ENCODE measurements around the gene WARS2.

WARS2 gene

DNA sequence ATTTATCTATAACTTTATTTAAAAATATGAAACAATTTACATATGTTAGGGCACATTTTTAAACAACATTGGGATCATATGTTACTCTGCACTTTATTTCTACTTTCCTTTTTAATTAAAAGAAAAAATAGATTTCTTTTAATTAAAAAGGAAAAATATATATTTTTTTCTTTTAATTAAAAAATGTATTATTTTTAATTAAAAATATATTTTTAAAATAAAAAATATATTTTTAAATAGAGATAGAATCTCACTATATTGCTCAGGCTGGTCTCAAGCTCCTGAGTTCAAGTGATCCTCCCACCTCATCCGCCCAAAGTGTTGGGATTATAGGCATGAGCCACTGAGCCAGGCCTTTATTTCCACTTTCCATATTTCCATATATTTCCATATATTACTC lies 36.7 kb downstream of the WARS2 start:
- Histone ChIP-seq H3K4me2 (ENCODE audit: low read depth, low read length) (no peak overlapping the region), H3K36me3 (replicated peaks; ENCODE audit: insufficient read depth, low read length) (no peaks in the 10 kb centered on the region), H3K9me2 (replicated peaks; ENCODE audit: insufficient read depth, low read length) (no peaks in the 10 kb centered on the region), H3K27me3 (replicated peaks; ENCODE audit: insufficient read depth, low read length) (no peaks in the 10 kb centered on the region), H3K4me1 (ENCODE audit: low read length) (no peaks in the 10 kb centered on the region), H3K9ac (ENCODE audit: low read length) (no peak overlapping the region), H3F3A (ENCODE audit: insufficient read depth, low read length) (no peaks in the 10 kb centered on the region), H3K4me3 (ENCODE audit: low read length) (no peak overlapping the region), H2AFZ (ENCODE audit: low read length) (no peak overlapping the region), H3K9me3 (replicated peaks; ENCODE audit: insufficient read depth, low read length) (no peaks in the 10 kb centered on the region), H3K27ac (ENCODE audit: low read length) (no peak overlapping the region), H4K20me1 (ENCODE audit: insufficient read depth, low read length) (no peaks in the 10 kb centered on the region), H3K79me2 (ENCODE audit: low read length) (no peaks in the 10 kb centered on the region)
- DNase-seq, result no peak
- TF ChIP-seq EZH2phosphoT487 (IDR thresholded peaks at IDR 0.05; ENCODE audit: low read length), result no peak
- TF ChIP-seq, protein P1, sequence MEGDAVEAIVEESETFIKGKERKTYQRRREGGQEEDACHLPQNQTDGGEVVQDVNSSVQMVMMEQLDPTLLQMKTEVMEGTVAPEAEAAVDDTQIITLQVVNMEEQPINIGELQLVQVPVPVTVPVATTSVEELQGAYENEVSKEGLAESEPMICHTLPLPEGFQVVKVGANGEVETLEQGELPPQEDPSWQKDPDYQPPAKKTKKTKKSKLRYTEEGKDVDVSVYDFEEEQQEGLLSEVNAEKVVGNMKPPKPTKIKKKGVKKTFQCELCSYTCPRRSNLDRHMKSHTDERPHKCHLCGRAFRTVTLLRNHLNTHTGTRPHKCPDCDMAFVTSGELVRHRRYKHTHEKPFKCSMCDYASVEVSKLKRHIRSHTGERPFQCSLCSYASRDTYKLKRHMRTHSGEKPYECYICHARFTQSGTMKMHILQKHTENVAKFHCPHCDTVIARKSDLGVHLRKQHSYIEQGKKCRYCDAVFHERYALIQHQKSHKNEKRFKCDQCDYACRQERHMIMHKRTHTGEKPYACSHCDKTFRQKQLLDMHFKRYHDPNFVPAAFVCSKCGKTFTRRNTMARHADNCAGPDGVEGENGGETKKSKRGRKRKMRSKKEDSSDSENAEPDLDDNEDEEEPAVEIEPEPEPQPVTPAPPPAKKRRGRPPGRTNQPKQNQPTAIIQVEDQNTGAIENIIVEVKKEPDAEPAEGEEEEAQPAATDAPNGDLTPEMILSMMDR (IDR thresholded peaks at IDR 0.05; ENCODE audit: low read length), result no peak
- TF ChIP-seq EZH2 (optimal IDR thresholded peaks at IDR 0.05; ENCODE audit: low read depth, low read length), result no peak

DNA sequence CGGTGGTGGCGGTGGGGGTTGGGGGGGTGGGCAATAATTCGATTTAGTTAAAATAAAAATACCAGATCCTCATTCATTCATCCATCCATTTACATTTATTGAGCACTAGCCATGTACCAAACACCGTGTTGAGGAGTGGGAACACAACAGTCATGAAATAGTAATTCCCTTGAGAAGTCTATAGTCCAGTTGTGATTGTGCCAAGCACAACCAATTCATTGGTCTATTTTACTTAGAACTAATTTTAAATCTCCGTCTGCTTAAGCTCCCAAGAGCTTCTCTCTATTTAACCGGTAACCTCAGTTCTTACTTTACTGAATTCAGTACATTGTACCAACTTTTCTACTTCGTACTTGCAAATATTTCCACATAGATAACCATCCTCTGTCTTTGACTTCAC lies 38.4 kb downstream of the WARS2 start:
- H3K36me3 ChIP-seq (replicated peaks; ENCODE audit: insufficient read depth, low read length), result no peaks in the 10 kb centered on the region
- no peaks in the 10 kb centered on the region for H3K9me3 ChIP-seq (replicated peaks; ENCODE audit: insufficient read depth, low read length)
- H2AFZ ChIP-seq (ENCODE audit: low read length), result no peak overlapping the region
- H3K9me2 ChIP-seq (replicated peaks; ENCODE audit: insufficient read depth, low read length), result no peaks in the 10 kb centered on the region
- no peaks in the 10 kb centered on the region for H3F3A ChIP-seq (ENCODE audit: insufficient read depth, low read length)
- H3K4me3 ChIP-seq (ENCODE audit: low read length), result no peak overlapping the region
- H3K27ac ChIP-seq (ENCODE audit: low read length), result no peak overlapping the region
- no peak for TF ChIP-seq EZH2 (optimal IDR thresholded peaks at IDR 0.05; ENCODE audit: low read depth, low read length)
- TF ChIP-seq EZH2phosphoT487 (IDR thresholded peaks at IDR 0.05; ENCODE audit: low read length), result no peak
- TF ChIP-seq, protein P1 (IDR thresholded peaks at IDR 0.05; ENCODE audit: low read length), result no peak
- H3K27me3 ChIP-seq (replicated peaks; ENCODE audit: insufficient read depth, low read length), result no peaks in the 10 kb centered on the region
- H3K4me1 ChIP-seq (ENCODE audit: low read length), result no peaks in the 10 kb centered on the region
- no peaks in the 10 kb centered on the region for H3K79me2 ChIP-seq (ENCODE audit: low read length)
- H3K4me2 ChIP-seq (ENCODE audit: low read depth, low read length), result no peak overlapping the region
- DNase-seq, result no peak
- no peak overlapping the region for H3K9ac ChIP-seq (ENCODE audit: low read length)
- H4K20me1 ChIP-seq (ENCODE audit: insufficient read depth, low read length), result no peaks in the 10 kb centered on the region

DNA sequence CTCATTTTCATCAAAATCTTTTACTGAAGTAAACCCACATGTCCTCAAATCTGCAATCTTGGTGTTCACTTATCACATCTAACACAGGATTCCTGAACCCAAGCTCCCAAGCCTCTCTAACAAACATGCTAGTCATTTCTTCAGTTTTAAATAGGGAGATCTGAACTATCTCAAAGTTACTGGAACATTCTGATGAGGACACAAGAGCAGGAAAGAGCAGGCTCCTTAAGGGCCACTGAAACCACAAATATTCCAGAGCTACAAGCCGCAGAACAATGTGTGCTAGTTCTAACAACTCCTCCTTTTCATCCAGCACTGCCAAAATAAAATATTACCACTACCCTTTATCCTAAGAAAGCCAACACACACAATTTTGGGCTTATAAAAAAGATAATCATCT lies 38.9 kb downstream of the WARS2 start:
- H3K4me1 ChIP-seq (ENCODE audit: low read length), result no peaks in the 10 kb centered on the region
- no peak for TF ChIP-seq EZH2phosphoT487 (IDR thresholded peaks at IDR 0.05; ENCODE audit: low read length)
- TF ChIP-seq EZH2 (optimal IDR thresholded peaks at IDR 0.05; ENCODE audit: low read depth, low read length), result no peak
- TF ChIP-seq, protein P1 (IDR thresholded peaks at IDR 0.05; ENCODE audit: low read length), result no peak
- H3K4me2 ChIP-seq (ENCODE audit: low read depth, low read length), result no peak overlapping the region
- H3K9ac ChIP-seq (ENCODE audit: low read length), result no peak overlapping the region
- H2AFZ ChIP-seq (ENCODE audit: low read length), result no peak overlapping the region
- H3F3A ChIP-seq (ENCODE audit: insufficient read depth, low read length), result no peaks in the 10 kb centered on the region
- H3K36me3 ChIP-seq (replicated peaks; ENCODE audit: insufficient read depth, low read length), result no peaks in the 10 kb centered on the region
- DNase-seq, result no peak
- H3K27ac ChIP-seq (ENCODE audit: low read length), result no peak overlapping the region
- H4K20me1 ChIP-seq (ENCODE audit: insufficient read depth, low read length), result no peaks in the 10 kb centered on the region
- H3K4me3 ChIP-seq (ENCODE audit: low read length), result no peak overlapping the region
- no peaks in the 10 kb centered on the region for H3K27me3 ChIP-seq (replicated peaks; ENCODE audit: insufficient read depth, low read length)
- H3K79me2 ChIP-seq (ENCODE audit: low read length), result no peaks in the 10 kb centered on the region
- no peaks in the 10 kb centered on the region for H3K9me2 ChIP-seq (replicated peaks; ENCODE audit: insufficient read depth, low read length)
- H3K9me3 ChIP-seq (replicated peaks; ENCODE audit: insufficient read depth, low read length), result no peaks in the 10 kb centered on the region
